Heart left ventricle (tissue), 13 donors: Measurements from ENCODE around the gene SRRM2.

Experiments
- POLR2A ChIP-seq, 2 donors: fragments of 450-650 bp; IDR thresholded peaks; one replicate each; pipeline ENCODE4 v1.6.1; 2017; ENCODE audit warnings: antibody characterized with exemption in 2 of 2, mild to moderate bottlenecking in 2 of 2, moderate library complexity in 2 of 2
- TF ChIP-seq, protein P1 (sequence below), 12 donors: fragments of 200-600 bp; sonication (generic) in 4 of 12; IDR thresholded peaks; one replicate each; pipeline versions ENCODE4 v1.5.0 to v1.8.0; 2018 to 2022; ENCODE audit warnings: antibody characterized with exemption in 12 of 12, mild to moderate bottlenecking in 5 of 12
- donor health status: ischemic (EF 13 %, LVEDD 7.1; RV severe dilation, severe dysfunction).
- donor health status: DM: no; HTN: yes; CAD: no.
- donor health status: DM: no; HTN: no; CAD: no.
- donor health status: ischemic (EF 25% LVEDD 6.9; RV normal size, moderate dysfunction).
- donor health status: ischemic (EF 25% LVEDD 5.7; RV mildly dilated, moderate dysfunction).
- donor health status: ischemic (EF 35%, LVEDD 5.7; RV mildly dilated, moderate dysfunction).
- donor health status: nonischemic (EF 11% LVEDD 7.7; RV severe dilation, severe dysfunction).
- donor health status: DM: yes; HTN: yes; CAD: no.
- donor health status: PGD.
- donor health status: ischemic (EF 29% LVEDD 5.4; RV normal size, mild dysfunction).
- donor health status: nonischemic (EF 23%, LVEDD 6.1; RV moderate dilation, normal function).

DNA sequence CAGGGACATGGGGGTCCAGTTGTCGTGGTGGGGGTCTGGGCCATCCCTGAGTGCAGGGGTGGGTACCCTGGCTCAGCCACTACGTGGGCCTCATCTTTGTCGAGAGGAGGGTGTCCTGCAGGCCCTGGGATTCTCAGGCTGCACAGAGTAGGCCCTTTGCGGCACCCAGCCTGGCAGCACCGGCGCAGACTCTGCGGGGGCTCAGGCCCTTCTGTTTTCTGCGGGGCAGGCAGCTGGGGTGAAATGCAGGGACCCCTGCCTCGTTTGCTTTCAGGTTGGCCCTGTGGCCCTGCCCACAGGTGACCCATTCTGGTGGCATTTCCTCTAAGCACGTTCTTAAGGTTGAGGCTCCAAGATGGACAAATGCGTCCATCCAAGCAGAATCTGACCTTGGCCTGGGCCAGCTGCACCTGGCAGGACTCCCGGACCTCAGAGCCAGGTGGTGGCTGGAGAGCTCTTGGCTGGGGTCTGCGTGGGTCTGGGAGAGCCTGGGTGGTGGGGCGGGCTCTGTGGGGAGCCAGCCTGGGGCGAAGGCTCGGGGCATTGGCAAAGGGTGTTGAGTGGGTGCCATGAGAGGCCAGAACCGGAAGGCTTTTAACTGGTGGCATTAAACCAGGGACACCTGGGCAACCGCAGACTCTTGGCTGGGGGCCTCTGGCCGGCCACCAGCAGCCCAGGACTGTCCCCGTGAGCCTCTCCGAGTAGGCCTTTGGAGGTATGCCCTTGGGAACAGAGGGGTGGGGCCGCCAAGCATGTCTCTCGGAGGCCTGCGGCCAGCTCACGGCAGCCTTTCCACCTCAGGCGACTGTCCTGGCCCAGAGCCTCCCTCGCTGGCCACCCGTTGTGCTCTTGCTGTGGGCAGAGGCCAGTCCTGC lies 49.3 kb upstream of the SRRM2 start:
- no peak for TF ChIP-seq POLR2A (IDR thresholded peaks at IDR 0.05)
- TF ChIP-seq, protein P1, sequence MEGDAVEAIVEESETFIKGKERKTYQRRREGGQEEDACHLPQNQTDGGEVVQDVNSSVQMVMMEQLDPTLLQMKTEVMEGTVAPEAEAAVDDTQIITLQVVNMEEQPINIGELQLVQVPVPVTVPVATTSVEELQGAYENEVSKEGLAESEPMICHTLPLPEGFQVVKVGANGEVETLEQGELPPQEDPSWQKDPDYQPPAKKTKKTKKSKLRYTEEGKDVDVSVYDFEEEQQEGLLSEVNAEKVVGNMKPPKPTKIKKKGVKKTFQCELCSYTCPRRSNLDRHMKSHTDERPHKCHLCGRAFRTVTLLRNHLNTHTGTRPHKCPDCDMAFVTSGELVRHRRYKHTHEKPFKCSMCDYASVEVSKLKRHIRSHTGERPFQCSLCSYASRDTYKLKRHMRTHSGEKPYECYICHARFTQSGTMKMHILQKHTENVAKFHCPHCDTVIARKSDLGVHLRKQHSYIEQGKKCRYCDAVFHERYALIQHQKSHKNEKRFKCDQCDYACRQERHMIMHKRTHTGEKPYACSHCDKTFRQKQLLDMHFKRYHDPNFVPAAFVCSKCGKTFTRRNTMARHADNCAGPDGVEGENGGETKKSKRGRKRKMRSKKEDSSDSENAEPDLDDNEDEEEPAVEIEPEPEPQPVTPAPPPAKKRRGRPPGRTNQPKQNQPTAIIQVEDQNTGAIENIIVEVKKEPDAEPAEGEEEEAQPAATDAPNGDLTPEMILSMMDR (IDR thresholded peaks at IDR 0.05): no peak
